K562 (cell line): ENCODE data around the gene ARMC9. TPM values are rescaled to one million over a fixed set of nuclear protein-coding genes. Genes with fewer than 3 reads are reported as not detected.

Source experiments
- ATAC-seq: fragments of 200-7000 bp; cut with Tn5 transposase; 3 replicates; pipeline ENCODE4 v1.9.1; 2020; ENCODE audit warnings: moderate library complexity
- BruUV-seq: library from RNA; stranded (reverse); fragments of 400-500 nt; replicated peaks from 2 replicates; lab custom pipeline; 2021; lab: Mats Ljungman, UMichigan
- CTCF ChIA-PET: fragments of 300-600 bp; formaldehyde crosslinking; extraction: SDS; loops from one replicate; lab custom pipeline; 2021; ENCODE audit warnings: low intra/inter-chr PET ratio; lab: Yijun Ruan, JAX
- POLR2A ChIA-PET: fragments of 300-600, 350-650 bp; sonication (Branson Sonifier 250); formaldehyde crosslinking; extraction: SDS; loops from one replicate; lab custom pipeline; 2021; ENCODE audit warnings: antibody characterized with exemption, inconsistent platforms; lab: Yijun Ruan, JAX
- DNase-seq, 4 experiments: peaks; one replicate each; pipeline versions ENCODE4 v3.0.0 to v3.0.0-alpha.2; 2011 to 2018; ENCODE audit warnings: low spot score in 3 of 4, mixed read lengths in 3 of 4; ENCODE audit errors: extremely low read depth in 1 of 4
- FAIRE-seq: peaks from 2 replicates; lab custom pipeline; 2011; peaks lifted over from hg19 to GRCh38; lab: Jason Lieb, UNC
- H2AFZ ChIP-seq: 2 replicates; pipeline ENCODE4 v1.6.0; 2011; ENCODE audit warnings: low read depth, low read length, control low read depth, inconsistent platforms
- H3K27ac ChIP-seq: fragments of 200-600 bp; 3 replicates; pipeline ENCODE4 v1.8.0; 2011; ENCODE audit warnings: low read depth, mild to moderate bottlenecking, control low read depth, inconsistent platforms, low read length, moderate library complexity, mixed read lengths; ENCODE audit errors: extremely low read depth
- H3K27me3 ChIP-seq, 2 experiments: fragments of 300-600 bp in 1 of 2; 2 replicates in 1 of 2; 3 replicates in 1 of 2; pipeline versions ENCODE4 v1.6.0 to v1.8.0; 2011; ENCODE audit warnings: inconsistent platforms in 2 of 2, low read length in 2 of 2, mild to moderate bottlenecking in 1 of 2, mixed read lengths in 1 of 2, moderate library complexity in 1 of 2; ENCODE audit not compliant: control insufficient read depth in 2 of 2, insufficient read depth in 2 of 2
- H3K36me3 ChIP-seq: fragments of 300-600 bp; 3 replicates; pipeline ENCODE4 v1.8.0; 2011; ENCODE audit warnings: mild to moderate bottlenecking, low read length, inconsistent platforms; ENCODE audit not compliant: control insufficient read depth, insufficient read depth
- H3K4me1 ChIP-seq, 2 experiments: fragments of 200-600 bp in 1 of 2; replicated peaks in 1 of 2; 2 replicates in 1 of 2; 3 replicates in 1 of 2; pipeline versions ENCODE4 v1.5.1 to v1.8.0; 2011; ENCODE audit warnings: inconsistent platforms in 2 of 2, low read length in 2 of 2, mild to moderate bottlenecking in 1 of 2, mixed read lengths in 1 of 2, moderate library complexity in 1 of 2; ENCODE audit not compliant: control insufficient read depth in 2 of 2, insufficient read depth in 2 of 2
- H3K4me2 ChIP-seq: 2 replicates; pipeline ENCODE4 v1.6.1; 2011; ENCODE audit warnings: low read length, control low read depth, inconsistent platforms, mixed read lengths; ENCODE audit not compliant: insufficient read depth
- H3K4me3 ChIP-seq: fragments of 200-600 bp; sonication (generic), shearing (Covaris generic); 2 replicates; pipeline ENCODE4 v1.5.1; 2016; ENCODE audit warnings: control low read depth, inconsistent platforms
- H3K79me2 ChIP-seq: fragments of 200-600 bp; 3 replicates; pipeline ENCODE4 v1.8.0; 2011; ENCODE audit warnings: low read length, inconsistent platforms; ENCODE audit not compliant: control insufficient read depth, insufficient read depth
- H3K9ac ChIP-seq, 2 experiments: 2 replicates each; pipeline versions ENCODE4 v1.6.0 to v1.6.1; 2011; ENCODE audit warnings: low read depth in 2 of 2, low read length in 2 of 2, control low read depth in 1 of 2, inconsistent platforms in 1 of 2, mild to moderate bottlenecking in 1 of 2, mixed read lengths in 1 of 2; ENCODE audit not compliant: insufficient read depth in 1 of 2
- H3K9me1 ChIP-seq: one replicate; pipeline ENCODE4 v1.6.0; 2011; ENCODE audit warnings: inconsistent platforms, mild to moderate bottlenecking, low read length, moderate library complexity; ENCODE audit not compliant: control insufficient read depth, insufficient read depth
- H3K9me3 ChIP-seq: replicated peaks from 2 replicates; pipeline ENCODE4 v1.5.1; 2011; ENCODE audit warnings: low read depth, low read length, inconsistent platforms; ENCODE audit not compliant: control insufficient read depth, insufficient read depth
- H4K20me1 ChIP-seq: replicated peaks from 2 replicates; pipeline ENCODE4 v1.6.1; 2011; ENCODE audit warnings: low read length, inconsistent platforms, mixed read lengths; ENCODE audit not compliant: control insufficient read depth, insufficient read depth
- C11orf30 ChIP-seq: fragments of 450-650 bp; IDR thresholded peaks from 2 replicates; pipeline ENCODE4 v1.6.1; 2016; ENCODE audit warnings: low read depth, mild to moderate bottlenecking
- CBFA2T2 ChIP-seq: fragments of 450-650 bp; conservative IDR thresholded peaks from 2 replicates; pipeline ENCODE4 v1.6.1; 2017; ENCODE audit warnings: mild to moderate bottlenecking
- CHD1 ChIP-seq: fragments of 200-600 bp; sonication (generic); IDR thresholded peaks from one replicate; pipeline ENCODE4 v1.6.1; 2012; ENCODE audit warnings: mild to moderate bottlenecking, moderate library complexity, low read length, inconsistent platforms
- ETV1 ChIP-seq: fragments of 450-650 bp; conservative IDR thresholded peaks from 2 replicates; pipeline ENCODE4 v1.6.1; 2016; ENCODE audit warnings: missing genetic modification characterization, control low read depth, low read depth, missing compliant biosample characterization
- FOXA3 ChIP-seq, 2 experiments: fragments of 450-650 bp in 1 of 2; sonication (generic) in 1 of 2; formaldehyde crosslinking; IDR thresholded peaks in 1 of 2; conservative IDR thresholded peaks in 1 of 2; 2 replicates each; pipeline versions ENCODE4 v1.4.0 to v1.8.0; 2020 to 2022; ENCODE audit warnings: mild to moderate bottlenecking in 2 of 2, missing genetic modification reagents in 1 of 2
- MTA3 ChIP-seq: fragments of 450-650 bp; formaldehyde crosslinking; IDR thresholded peaks from 2 replicates; pipeline ENCODE4 v1.6.1; 2017; ENCODE audit warnings: mild to moderate bottlenecking, borderline replicate concordance
- MTF1 ChIP-seq: fragments of 250-450 bp; sonication (Bioruptor Pico); IDR thresholded peaks from 2 replicates; pipeline ENCODE4 v1.9.0; 2021; ENCODE audit warnings: moderate library complexity, mild to moderate bottlenecking, inconsistent platforms, borderline replicate concordance
- NR2C2 ChIP-seq, 2 experiments: fragments of 200-800 bp in 1 of 2; sonication (Bioruptor generic) in 1 of 2; sonication (generic) in 1 of 2; formaldehyde crosslinking in 1 of 2; IDR thresholded peaks; 2 replicates each; pipeline versions ENCODE4 v1.6.1 to v1.8.0; 2016 to 2022; ENCODE audit warnings: mild to moderate bottlenecking in 1 of 2, missing compliant biosample characterization in 1 of 2, missing genetic modification characterization in 1 of 2, missing genetic modification reagents in 1 of 2
- PCBP1 ChIP-seq: fragments of 200-400 bp; formaldehyde crosslinking; IDR thresholded peaks from 2 replicates; pipeline ENCODE4 v1.6.1; 2018; ENCODE audit warnings: mild to moderate bottlenecking, low read depth, low read length; ENCODE audit not compliant: poor library complexity, severe bottlenecking
- POLR3G ChIP-seq: IDR thresholded peaks from 2 replicates; pipeline ENCODE4 v1.6.1; 2011; ENCODE audit not compliant: insufficient read length, insufficient replicate concordance; ENCODE audit errors: extremely low read depth
- SRSF7 ChIP-seq: fragments of 200-400 bp; formaldehyde crosslinking; optimal IDR thresholded peaks from 2 replicates; pipeline ENCODE3; 2017; ENCODE audit warnings: mild to moderate bottlenecking, low read depth, low read length
- TRIM24 ChIP-seq, 2 experiments: fragments of 450-650 bp; IDR thresholded peaks; 2 replicates each; pipeline ENCODE4 v1.6.1; 2016
- ZBED1 ChIP-seq: IDR thresholded peaks from 2 replicates; pipeline ENCODE4 v1.6.1; 2014
- ZNF175 ChIP-seq: fragments of 200-800 bp; sonication (Bioruptor generic); IDR thresholded peaks from 2 replicates; pipeline ENCODE4 v1.6.1; 2016; ENCODE audit warnings: low read depth, mild to moderate bottlenecking, missing genetic modification characterization, missing compliant biosample characterization
- WGBS: fragments of 100-300 bp; shearing (Covaris generic); methylation state at CpG from one replicate; pipeline ENCODE4 v1.1.6; 2016; ENCODE audit warnings: low coverage, mixed read lengths; ENCODE audit not compliant: insufficient coverage; ENCODE audit errors: missing lambda C conversion rate; 5-methylcytosine and 5-hydroxymethylcytosine counted together
- in situ Hi-C: fragments of 300-500 bp; cut with MboI; formaldehyde crosslinking; loops from 4 replicates; pipeline ENCODE4 v1.15.0; 2018; ENCODE audit warnings: inconsistent platforms, mixed read lengths
- intact Hi-C: fragments of 100-400 bp; cut with micrococcal nuclease; formaldehyde crosslinking; loops from 2 replicates; pipeline ENCODE4 v1.14.2; 2022
- polyA plus RNA-seq, 8 experiments: library from polyadenylated mRNA; depleted of rRNA in 4 of 8; stranded (reverse) in 5 of 8; unstranded in 3 of 8; fragments of >200 nt; fragmentation: Nextera tagmentation in 2 of 8; fragmentation: Illumina TruSeq in 1 of 8; extraction: Ambion mirVana in 2 of 8; extraction: Trizol in 1 of 8; gene quantifications; 2 replicates each; pipeline versions ENCODE4 v1.2.1 to v1.2.3, GENCODE V29; 2011 to 2014; ENCODE audit warnings: inconsistent platforms in 1 of 8, missing spikeins in 1 of 8
- total RNA-seq, 7 experiments: library from RNA; depleted of rRNA in 6 of 7; stranded (reverse); fragments of >200 nt in 6 of 7; fragmentation: Illumina TruSeq in 2 of 7; extraction: Trizol in 2 of 7; gene quantifications; 2 replicates each; pipeline versions ENCODE4 v1.2.1 to v1.2.3, GENCODE V29; 2011 to 2021; ENCODE audit warnings: low replicate concordance in 1 of 7
- TF ChIP-seq, protein P1 (sequence below): fragments of 250-450 bp; sonication (Bioruptor Pico); IDR thresholded peaks from 2 replicates; pipeline ENCODE4 v1.6.1; 2021; ENCODE audit warnings: mild to moderate bottlenecking
- TF ChIP-seq, protein P2 (sequence below): fragments of 450-650 bp; conservative IDR thresholded peaks from 2 replicates; pipeline ENCODE4 v1.6.1; 2016; ENCODE audit warnings: missing genetic modification characterization, low read depth, mild to moderate bottlenecking, missing compliant biosample characterization, moderate library complexity
- TF ChIP-seq, protein P3 (sequence below): fragments of 450-650 bp; IDR thresholded peaks from 2 replicates; pipeline ENCODE4 v1.6.1; 2017; ENCODE audit warnings: mild to moderate bottlenecking, moderate library complexity
- TF ChIP-seq, protein P4 (sequence below): fragments of 250-450 bp; sonication (Bioruptor Pico); IDR thresholded peaks from 2 replicates; pipeline ENCODE4 v1.5.1; 2021; ENCODE audit warnings: mild to moderate bottlenecking

ARMC9 gene
- total and polyA plus RNA-seq, 9 of the 15 experiments (the other 6 are each of a cell fraction or from before 2014, with no cell fraction given): 0.36 to 2.3 (median 1.1) TPM

DNA sequence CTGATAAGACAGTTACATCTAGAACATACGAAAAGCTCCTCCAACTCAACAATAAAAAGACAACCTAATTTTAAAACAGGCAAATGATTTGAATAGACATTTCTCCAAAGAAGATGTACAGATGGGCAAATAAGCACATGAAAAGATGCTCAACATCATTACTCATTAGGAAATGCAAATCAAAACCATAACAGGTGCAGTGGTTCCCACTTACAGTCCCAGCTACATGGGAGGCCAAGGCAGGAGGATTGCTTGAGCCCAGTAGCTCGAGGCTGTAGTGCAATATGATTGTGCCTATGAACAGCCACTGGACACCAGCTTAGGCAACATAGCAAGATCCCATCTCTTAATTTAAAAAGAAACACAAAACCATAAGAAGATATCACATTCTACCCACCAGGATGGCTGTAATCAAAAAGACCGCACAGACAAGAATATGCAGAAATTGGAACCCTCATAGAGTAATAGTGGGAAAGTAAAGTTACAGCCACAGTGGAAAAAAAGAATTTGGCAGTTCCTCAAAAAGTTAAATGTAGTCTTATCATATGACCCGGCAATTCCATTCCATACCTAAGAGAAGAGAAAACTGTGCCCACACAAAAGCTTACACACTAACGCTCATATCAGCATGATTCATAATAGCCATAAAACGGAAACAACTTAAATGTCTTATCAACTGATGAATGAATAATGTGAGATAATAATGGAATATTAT is 30.5 kb upstream of the ARMC9 start:
- Histone ChIP-seq H3K27ac (no peak overlapping the region), H3K4me1 (no peaks in the 10 kb centered on the region), H3K4me3 (no peak overlapping the region), H3K9me3 (no peaks in the 10 kb centered on the region), H3K79me2 (no peaks in the 10 kb centered on the region), H2AFZ (no peak overlapping the region), H3K9ac (no peak overlapping the region), H3K4me2 (no peak overlapping the region), H3K36me3 (peaks cover 95% of the 10 kb centered on the region), H3K9me1 (no peaks in the 10 kb centered on the region), H3K27me3 (no peaks in the 10 kb centered on the region), H4K20me1 (no peaks in the 10 kb centered on the region)
- WGBS: 85% methylated on average over 5 of the region's 6 CpGs
- BruUV-seq: no TSS peak
- ChIA-PET POLR2A (no interaction called here), CTCF (no interaction called here)
- FAIRE-seq (no peak), ATAC-seq (no peak), DNase-seq (no peak)
- TF ChIP-seq MTA3 (no peak), SRSF7 (no peak), TRIM24 (IDR thresholded peaks at IDR 0.05) (no peak), ZNF175 (CRISPR knock-in tag) (no peak), CBFA2T2 (no peak), POLR3G (no peak), PCBP1 (no peak), NR2C2 (CRISPR knock-in tag; IDR thresholded peaks at IDR 0.05) (no peak), NR2C2 (tag; IDR thresholded peaks at IDR 0.05) (no peak), FOXA3 (CRISPR knock-in tag; conservative IDR thresholded peaks at IDR 0.05 in 1 of 2, IDR thresholded peaks at IDR 0.05 in 1 of 2) (no peak), ZBED1 (no peak), MTF1 (CRISPR knock-in tag) (no peak), C11orf30 (no peak), CHD1 (no peak), ETV1 (tag) (no peak)
- TF ChIP-seq, protein P1, sequence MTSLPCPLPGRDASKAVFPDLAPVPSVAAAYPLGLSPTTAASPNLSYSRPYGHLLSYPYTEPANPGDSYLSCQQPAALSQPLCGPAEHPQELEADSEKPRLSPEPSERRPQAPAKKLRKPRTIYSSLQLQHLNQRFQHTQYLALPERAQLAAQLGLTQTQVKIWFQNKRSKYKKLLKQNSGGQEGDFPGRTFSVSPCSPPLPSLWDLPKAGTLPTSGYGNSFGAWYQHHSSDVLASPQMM (CRISPR knock-in tag): no peak
- TF ChIP-seq, protein P2, sequence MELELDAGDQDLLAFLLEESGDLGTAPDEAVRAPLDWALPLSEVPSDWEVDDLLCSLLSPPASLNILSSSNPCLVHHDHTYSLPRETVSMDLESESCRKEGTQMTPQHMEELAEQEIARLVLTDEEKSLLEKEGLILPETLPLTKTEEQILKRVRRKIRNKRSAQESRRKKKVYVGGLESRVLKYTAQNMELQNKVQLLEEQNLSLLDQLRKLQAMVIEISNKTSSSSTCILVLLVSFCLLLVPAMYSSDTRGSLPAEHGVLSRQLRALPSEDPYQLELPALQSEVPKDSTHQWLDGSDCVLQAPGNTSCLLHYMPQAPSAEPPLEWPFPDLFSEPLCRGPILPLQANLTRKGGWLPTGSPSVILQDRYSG (tag): no peak
- TF ChIP-seq, protein P3, sequence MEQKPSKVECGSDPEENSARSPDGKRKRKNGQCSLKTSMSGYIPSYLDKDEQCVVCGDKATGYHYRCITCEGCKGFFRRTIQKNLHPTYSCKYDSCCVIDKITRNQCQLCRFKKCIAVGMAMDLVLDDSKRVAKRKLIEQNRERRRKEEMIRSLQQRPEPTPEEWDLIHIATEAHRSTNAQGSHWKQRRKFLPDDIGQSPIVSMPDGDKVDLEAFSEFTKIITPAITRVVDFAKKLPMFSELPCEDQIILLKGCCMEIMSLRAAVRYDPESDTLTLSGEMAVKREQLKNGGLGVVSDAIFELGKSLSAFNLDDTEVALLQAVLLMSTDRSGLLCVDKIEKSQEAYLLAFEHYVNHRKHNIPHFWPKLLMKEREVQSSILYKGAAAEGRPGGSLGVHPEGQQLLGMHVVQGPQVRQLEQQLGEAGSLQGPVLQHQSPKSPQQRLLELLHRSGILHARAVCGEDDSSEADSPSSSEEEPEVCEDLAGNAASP: no peak
- TF ChIP-seq, protein P4, sequence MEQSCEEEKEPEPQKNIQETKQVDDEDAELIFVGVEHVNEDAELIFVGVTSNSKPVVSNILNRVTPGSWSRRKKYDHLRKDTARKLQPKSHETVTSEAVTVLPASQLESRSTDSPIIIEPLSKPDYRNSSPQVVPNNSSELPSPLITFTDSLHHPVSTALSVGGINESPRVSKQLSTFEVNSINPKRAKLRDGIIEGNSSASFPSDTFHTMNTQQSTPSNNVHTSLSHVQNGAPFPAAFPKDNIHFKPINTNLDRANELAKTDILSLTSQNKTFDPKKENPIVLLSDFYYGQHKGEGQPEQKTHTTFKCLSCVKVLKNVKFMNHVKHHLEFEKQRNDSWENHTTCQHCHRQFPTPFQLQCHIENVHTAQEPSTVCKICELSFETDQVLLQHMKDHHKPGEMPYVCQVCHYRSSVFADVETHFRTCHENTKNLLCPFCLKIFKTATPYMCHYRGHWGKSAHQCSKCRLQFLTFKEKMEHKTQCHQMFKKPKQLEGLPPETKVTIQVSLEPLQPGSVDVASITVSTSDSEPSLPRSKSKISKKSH (CRISPR knock-in tag): no peak
- intact Hi-C loops: no loop called here
- in situ Hi-C loops: no loop called here
